Ascending aorta (tissue), 2 donors: ENCODE data around the gene GALNT9. TPM values are rescaled to one million over a fixed set of nuclear protein-coding genes. Genes with fewer than 3 reads are reported as not detected.
"Not testable (repeated sequence)": the region's sequence is repeated elsewhere in the genome, so short reads cannot be mapped to it uniquely, and the experiment has no call there.

Experiments
- DNase-seq, 2 donors: peaks; one replicate each; pipeline ENCODE4 v3.0.0-alpha.2; 2019; ENCODE audit warnings: low spot score in 2 of 2
- H3K27ac ChIP-seq, 2 donors: fragments of 200-600 bp; sonication (generic); one replicate each; pipeline ENCODE4 v1.5.1; 2016 to 2017; ENCODE audit warnings: mild to moderate bottlenecking in 1 of 2
- H3K27me3 ChIP-seq: fragments of 200-600 bp; sonication (generic); one replicate; pipeline ENCODE4 v1.5.1; 2017
- H3K36me3 ChIP-seq, 2 donors: fragments of 200-600 bp; sonication (generic); one replicate each; pipeline ENCODE4 v1.5.1; 2016
- H3K4me1 ChIP-seq, 2 donors: fragments of 200-600 bp; sonication (generic); one replicate each; pipeline ENCODE4 v1.5.1; 2016 to 2017; ENCODE audit warnings: mild to moderate bottlenecking in 1 of 2
- H3K4me3 ChIP-seq, 2 donors: fragments of 200-600 bp; sonication (generic); one replicate each; pipeline ENCODE4 v1.5.1; 2016 to 2017; ENCODE audit warnings: mild to moderate bottlenecking in 1 of 2
- H3K9me3 ChIP-seq, 2 donors: fragments of 200-600 bp; sonication (generic); one replicate each; pipeline ENCODE4 v1.5.1; 2016
- intact Hi-C: fragments of 100-400 bp; cut with DNase I; formaldehyde crosslinking; loops from one replicate; pipeline ENCODE4 v1.15.1; 2023
- total RNA-seq: library from RNA; depleted of rRNA; stranded (reverse); fragments of >200 nt; gene quantifications from one replicate; pipeline ENCODE4 v1.1.0, GENCODE V29; 2016
- TF ChIP-seq, protein P1 (sequence below), 3 experiments: fragments of 200-600 bp in 2 of 3; fragments of 450-650 bp in 1 of 3; sonication (generic) in 2 of 3; IDR thresholded peaks; one replicate each; pipeline ENCODE4 v1.5.1; 2016 to 2019; ENCODE audit warnings: antibody characterized with exemption in 3 of 3, mild to moderate bottlenecking in 1 of 3, moderate library complexity in 1 of 3

GALNT9 gene
- total RNA-seq, 1 donor from 2014 or later, result not detected

DNA sequence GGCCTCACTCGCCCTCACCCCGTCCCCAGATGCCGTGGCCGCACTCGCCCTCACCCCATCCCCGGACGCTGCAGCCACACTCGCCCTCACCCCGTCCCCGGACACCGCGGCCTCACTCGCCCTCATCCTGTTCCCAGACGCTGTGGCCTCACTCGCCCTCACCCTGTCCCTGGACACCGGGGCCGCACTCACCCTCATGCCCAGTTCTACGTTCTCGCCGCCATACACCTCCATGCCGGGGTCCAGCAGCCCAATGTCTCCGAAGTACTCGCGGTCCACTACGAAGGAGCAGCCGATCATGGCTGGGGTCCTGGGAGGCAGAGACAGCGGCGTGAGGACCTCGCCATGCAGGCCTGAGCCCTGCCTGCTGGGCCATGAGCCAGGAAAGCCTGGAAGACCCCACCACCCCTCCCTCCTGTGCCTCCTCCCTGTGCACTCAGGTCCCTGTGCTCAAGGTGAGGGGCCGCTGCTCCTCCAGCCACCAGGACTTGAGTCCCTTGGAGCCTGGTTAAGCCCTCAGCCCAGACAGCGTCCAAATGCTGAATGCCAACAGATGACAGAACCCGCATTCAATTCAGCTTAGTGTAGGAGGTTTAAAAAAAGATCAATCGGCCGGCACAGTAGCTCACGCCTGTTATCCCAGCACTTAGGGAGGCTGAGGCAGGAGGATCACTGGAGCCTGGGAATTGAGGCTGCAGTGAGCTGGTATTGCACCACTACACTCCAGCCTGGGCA, 81.5 kb downstream of the GALNT9 start:
- H3K4me1 ChIP-seq, result no peaks in the 10 kb centered on the region
- no peak overlapping the region for H3K27ac ChIP-seq
- intact Hi-C loops, result no loop called here
- no peaks in the 10 kb centered on the region for H3K27me3 ChIP-seq
- no peak overlapping the region for H3K4me3 ChIP-seq
- TF ChIP-seq, protein P1, sequence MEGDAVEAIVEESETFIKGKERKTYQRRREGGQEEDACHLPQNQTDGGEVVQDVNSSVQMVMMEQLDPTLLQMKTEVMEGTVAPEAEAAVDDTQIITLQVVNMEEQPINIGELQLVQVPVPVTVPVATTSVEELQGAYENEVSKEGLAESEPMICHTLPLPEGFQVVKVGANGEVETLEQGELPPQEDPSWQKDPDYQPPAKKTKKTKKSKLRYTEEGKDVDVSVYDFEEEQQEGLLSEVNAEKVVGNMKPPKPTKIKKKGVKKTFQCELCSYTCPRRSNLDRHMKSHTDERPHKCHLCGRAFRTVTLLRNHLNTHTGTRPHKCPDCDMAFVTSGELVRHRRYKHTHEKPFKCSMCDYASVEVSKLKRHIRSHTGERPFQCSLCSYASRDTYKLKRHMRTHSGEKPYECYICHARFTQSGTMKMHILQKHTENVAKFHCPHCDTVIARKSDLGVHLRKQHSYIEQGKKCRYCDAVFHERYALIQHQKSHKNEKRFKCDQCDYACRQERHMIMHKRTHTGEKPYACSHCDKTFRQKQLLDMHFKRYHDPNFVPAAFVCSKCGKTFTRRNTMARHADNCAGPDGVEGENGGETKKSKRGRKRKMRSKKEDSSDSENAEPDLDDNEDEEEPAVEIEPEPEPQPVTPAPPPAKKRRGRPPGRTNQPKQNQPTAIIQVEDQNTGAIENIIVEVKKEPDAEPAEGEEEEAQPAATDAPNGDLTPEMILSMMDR (IDR thresholded peaks at IDR 0.05), result no peak
- H3K9me3 ChIP-seq, result no peaks in the 10 kb centered on the region
- no peaks in the 10 kb centered on the region for H3K36me3 ChIP-seq
- DNase-seq, result no peak

DNA sequence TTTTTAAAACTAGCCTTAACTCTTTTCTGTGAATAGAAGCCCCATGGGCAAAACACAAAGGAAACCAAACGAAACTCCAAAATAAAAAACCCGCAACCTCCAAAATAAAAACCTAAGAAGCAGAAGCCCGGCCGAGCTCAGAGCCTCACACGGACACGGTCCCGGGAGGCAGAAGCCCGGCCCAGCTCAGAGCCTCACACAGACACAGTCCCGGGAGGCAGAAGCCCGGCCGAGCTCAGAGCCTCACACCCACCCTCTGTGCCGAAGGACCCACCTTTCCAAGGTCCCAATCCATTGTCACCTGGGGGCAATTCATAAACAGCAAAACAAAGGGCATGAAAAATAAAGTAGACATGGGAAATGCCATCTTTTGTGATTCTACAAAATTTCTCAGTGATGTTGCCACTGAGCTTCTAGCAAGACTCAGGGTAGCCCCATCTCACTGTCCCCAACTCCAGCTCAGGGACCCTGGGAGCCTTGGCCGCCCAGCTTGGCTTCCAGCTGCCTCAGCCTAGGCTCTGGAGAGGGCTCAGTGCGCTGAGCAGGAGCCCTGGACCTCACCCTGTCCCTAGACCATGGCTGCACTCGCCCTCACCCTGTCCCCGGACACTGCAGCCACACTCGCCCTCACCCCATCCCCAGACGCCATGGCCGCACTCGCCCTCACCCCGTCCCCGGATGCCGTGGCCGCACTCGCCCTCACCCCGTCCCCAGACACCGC, 82.2 kb downstream of the GALNT9 start:
- TF ChIP-seq, protein P1 (IDR thresholded peaks at IDR 0.05), result no peak
- no peak overlapping the region for H3K27ac ChIP-seq
- no peaks in the 10 kb centered on the region for H3K9me3 ChIP-seq
- no peaks in the 10 kb centered on the region for H3K27me3 ChIP-seq
- H3K4me3 ChIP-seq, result no peak overlapping the region
- no peaks in the 10 kb centered on the region for H3K36me3 ChIP-seq
- no peak for DNase-seq
- H3K4me1 ChIP-seq, result no peaks in the 10 kb centered on the region
- intact Hi-C loops, result no loop called here

DNA sequence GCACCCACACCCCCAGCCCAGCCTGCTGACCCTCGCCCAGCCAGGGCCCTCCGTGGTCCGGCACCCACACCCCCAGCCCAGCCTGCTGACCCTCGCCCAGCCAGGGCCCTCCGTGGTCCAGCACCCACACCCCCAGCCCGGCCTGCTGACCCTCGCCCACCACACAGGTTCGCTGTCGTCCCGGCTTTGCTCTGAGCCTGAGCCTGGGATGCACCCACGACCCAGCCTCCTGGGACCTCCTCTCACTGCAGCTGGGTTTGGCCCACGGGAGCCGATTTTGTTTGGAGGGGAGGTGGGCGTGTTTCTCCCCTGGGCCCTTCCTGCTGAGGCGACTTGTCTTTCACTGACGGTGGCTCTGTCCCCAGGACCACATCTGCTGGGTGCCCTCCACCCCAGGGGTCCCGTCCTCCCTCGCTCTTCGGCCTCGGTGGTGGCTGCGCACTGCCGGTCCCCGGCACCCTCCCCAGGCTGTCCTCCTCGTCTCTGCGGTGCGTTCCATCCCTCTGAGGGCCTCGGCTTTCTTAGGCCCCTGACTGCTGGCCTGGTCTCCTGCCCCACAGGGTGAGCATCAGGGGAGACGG, 83.8 kb downstream of the GALNT9 start:
- DNase-seq, result no peak
- Histone ChIP-seq H3K4me3 (no peak overlapping the region), H3K27ac (no peak overlapping the region), H3K27me3 (no peaks in the 10 kb centered on the region), H3K36me3 (no peaks in the 10 kb centered on the region), H3K9me3 (no peaks in the 10 kb centered on the region), H3K4me1 (no peaks in the 10 kb centered on the region)
- TF ChIP-seq, protein P1 (IDR thresholded peaks at IDR 0.05), result no peak
- intact Hi-C loops, result no loop called here

DNA sequence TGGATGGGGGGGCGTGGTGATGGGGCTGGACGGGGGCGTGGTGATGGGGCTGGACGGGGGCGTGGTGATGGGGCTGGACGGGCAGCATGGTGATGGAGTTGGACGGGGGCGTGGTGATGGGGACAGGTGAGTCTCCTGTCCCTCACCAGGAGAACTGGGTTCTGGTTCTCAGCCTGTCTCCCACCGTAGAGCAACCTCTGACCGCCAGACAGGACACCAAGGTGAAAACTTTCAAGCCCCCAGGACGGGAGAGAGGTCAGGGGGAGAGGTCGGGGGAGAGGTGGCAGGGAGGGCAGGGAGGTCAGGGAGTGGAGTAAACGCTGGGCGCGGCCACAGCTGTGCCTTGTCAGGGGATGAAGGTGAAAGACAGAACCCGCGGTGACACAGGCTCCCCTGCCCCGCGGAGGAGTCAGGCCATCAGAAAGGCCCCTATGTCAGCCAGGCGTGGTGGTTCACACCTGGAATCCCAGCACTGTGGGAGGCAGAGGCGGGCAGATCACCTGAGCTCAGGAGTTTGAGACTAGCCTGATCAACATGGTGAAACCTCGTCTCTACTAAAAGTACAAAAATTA, 84.6 kb downstream of the GALNT9 start:
- Histone ChIP-seq H3K27ac (no peak overlapping the region), H3K36me3 (no peaks in the 10 kb centered on the region), H3K4me3 (no peak overlapping the region), H3K4me1 (no peaks in the 10 kb centered on the region), H3K9me3 (no peaks in the 10 kb centered on the region), H3K27me3 (no peaks in the 10 kb centered on the region)
- TF ChIP-seq, protein P1 (IDR thresholded peaks at IDR 0.05), result no peak
- DNase-seq, result no peak
- intact Hi-C loops, result no loop called here

DNA sequence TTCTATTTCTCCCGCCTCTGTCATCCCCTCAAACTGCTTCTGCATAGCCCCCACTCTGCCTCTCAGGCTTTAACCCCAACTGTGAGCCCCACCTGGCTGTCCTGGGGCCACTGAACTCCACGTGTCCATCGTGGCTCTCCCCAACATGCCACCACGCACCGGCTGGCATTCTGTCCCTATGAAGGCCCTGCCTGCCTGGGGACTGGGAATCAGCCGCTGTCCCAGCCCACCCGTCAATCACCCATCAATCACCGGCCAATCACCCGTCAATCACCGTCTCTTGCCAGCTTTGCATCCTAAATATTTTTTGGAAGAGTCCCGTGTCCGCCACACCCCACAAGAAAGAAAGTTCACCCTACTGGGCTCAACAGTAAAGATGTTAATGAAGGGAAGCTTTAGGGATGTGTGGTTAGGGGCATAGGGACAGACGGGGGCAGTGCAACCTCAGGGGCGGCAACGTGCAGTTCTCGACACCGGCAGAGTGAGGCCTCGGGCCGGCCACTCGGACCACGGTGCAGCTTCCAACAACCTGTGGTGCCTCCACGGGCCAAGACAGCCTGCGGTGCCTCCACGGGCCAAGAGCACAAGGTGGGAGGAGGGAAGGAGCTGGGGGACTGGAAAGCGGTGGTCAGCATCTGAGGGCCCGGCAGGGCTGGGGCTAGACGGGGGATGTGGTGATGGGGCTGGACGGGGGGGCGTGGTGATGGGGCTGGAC, 85.6 kb downstream of the GALNT9 start:
- H3K4me1 ChIP-seq, result no peaks in the 10 kb centered on the region
- no peak for DNase-seq
- TF ChIP-seq, protein P1 (IDR thresholded peaks at IDR 0.05), result no peak
- no peak overlapping the region for H3K4me3 ChIP-seq
- H3K27me3 ChIP-seq, result no peaks in the 10 kb centered on the region
- no peaks in the 10 kb centered on the region for H3K9me3 ChIP-seq
- intact Hi-C loops, result no loop called here
- no peak overlapping the region for H3K27ac ChIP-seq
- H3K36me3 ChIP-seq, result no peaks in the 10 kb centered on the region

DNA sequence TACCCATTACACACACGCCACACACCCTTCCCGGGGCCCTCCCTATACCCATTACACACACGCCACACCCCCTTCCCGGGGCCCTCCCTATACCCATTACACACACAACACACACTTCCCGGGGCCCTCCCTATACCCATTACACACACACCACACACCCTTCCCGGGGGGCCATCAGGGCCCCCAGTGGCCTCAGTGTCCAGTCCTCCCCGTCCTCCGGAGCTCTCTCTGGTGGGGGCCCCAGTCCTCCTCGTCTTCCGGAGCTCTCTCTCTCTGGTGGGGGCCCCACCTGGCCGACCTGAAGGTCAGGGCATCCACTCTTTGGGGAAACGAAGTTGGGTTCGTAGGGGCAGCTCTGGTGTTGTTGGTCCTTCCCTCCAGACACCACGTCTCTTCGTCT, 86.2 kb downstream of the GALNT9 start:
- H3K4me1 ChIP-seq, DNase-seq, H3K9me3 ChIP-seq, intact Hi-C loops, H3K36me3 ChIP-seq, H3K27ac ChIP-seq, H3K27me3 ChIP-seq, H3K4me3 ChIP-seq: not testable (repeated sequence)

DNA sequence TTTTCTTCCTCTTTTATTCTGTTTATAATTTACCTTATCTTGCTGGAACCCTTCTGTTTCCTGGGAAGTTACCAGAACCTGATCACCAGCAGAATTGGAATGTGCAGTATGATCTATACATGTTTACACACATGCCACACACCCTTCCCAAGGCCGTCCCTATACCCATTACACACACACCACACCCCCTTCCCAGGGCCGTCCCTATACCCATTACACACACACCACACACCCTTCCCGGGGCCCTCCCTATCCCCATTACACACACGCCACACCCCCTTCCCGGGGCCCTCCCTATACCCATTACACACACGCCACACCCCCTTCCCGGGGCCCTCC, 88.8 kb downstream of the GALNT9 start:
- DNase-seq, H3K4me1 ChIP-seq, H3K9me3 ChIP-seq, H3K36me3 ChIP-seq, H3K4me3 ChIP-seq, H3K27me3 ChIP-seq, H3K27ac ChIP-seq, intact Hi-C loops: not testable (repeated sequence)
